ENCODE data around the gene SIAE.

GRCh38 chr11:124722176-124722575 lies 48.6 kb upstream of the SIAE start:
- TF ChIP-seq CTCF (IDR thresholded peaks at IDR 0.05) (no peak), EP300 (IDR thresholded peaks at IDR 0.05) (no peak)

Data from suprapubic skin (tissue), 3 donors.